ENCODE results near the gene SP8.

Gene SP8

DNA sequence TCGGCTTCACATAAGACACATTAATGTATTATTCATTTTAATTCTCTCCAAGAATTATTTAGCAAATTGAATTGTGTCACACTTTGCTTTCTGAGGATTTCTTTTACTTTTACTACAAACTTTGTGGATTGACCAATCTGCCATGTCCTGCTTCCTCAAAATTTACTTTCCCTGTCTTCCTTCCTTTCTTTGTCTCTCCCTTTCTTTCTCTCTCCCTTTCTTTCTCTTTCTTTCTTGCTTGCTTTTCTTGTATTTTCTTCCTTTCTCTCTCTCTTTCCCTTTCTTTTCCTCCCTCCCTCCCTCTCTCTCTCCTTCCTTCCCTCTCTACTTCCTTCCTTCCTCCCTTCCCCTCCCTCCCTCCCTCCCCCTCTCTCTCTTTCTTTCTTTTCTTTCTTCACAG is 37.8 kb downstream of the SP8 start:
- no peak for DNase-seq

DNA sequence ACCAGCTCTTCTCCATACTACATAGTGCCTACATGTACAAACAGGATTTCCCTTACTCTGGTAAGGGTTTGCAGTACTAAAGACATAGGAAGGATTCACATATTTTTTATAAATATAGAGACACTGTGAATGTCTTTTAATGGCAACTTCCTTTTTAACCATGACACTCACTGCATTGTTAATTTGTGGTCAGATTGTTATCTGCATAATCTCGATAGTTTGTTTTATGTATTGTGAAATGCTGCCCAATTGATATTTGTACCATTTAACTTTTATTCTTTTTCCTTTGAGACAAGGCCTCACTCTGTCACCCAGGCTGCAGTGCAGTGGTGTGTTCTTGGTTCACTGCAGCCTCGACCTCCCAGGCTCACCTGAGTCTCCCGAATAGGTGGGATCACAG is 39.7 kb downstream of the SP8 start:
- no peak for DNase-seq

GRCh38 chr7:20745702-20746101 is 41.0 kb downstream of the SP8 start:
- no peak for DNase-seq

GRCh38 chr7:20744954-20745446 is 41.7 kb downstream of the SP8 start:
- DNase-seq = peak; percentile 57

DNA sequence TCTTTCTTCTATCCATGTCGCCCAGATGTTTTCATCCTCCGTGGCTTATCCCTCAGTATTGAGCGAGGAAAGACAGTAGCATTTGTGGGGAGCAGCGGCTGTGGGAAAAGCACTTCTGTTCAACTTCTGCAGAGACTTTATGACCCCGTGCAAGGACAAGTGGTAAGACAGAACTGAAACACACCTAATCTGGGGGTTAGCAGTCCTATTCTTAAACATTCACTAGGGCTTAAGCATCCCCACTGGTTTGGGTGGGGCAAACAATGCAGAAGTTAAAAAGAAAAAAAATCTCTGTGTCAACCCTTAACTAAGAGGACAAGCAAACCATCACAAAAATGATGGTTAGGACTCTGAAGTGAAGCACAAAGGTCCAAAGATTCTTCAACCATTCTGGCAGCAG is 43.8 kb downstream of the SP8 start:
- DNase-seq = no peak

- no peak for DNase-seq
Measured at GRCh38 chr7:20741801-20742200, 44.9 kb downstream of the SP8 start.

DNA sequence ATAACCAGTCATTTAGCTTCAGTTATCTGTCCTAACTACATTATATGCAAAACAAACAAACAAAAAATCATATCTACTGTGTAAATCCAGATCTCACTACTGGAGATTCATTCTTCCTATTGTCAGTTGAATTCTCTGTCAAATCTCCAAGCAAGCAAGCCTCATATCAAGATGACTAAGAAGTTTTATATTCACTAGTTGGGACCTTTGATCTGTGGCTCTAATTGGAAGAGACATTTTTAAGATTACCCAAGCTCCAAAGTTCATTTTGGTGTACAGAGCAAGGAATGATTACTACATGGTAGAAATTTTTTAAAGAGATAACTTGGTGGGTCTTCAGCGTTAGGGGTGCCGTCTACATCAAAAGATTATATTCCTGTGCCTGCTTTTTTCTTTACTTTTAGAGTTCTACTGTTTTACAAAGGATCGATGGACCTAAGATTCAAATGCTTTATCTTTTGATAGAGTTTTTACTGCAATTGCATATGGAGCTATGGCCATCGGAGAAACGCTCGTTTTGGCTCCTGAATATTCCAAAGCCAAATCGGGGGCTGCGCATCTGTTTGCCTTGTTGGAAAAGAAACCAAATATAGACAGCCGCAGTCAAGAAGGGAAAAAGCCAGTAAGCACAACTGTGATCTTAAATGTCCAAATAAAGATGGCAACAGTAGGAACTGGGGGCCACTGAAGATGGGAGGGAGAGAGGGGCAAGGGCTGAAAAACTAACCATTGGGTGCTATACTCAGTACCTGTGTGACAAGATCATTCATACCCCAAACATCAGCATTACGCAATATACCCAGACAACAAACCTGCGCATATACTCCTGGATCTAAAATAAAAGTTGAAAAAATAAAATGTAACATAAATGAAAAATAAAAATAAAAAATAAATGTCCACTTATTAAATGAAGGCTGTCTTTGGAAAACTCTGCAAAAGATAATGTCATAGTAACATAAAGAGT is 47.9 kb downstream of the SP8 start:
- DNase-seq = no peak

DNA sequence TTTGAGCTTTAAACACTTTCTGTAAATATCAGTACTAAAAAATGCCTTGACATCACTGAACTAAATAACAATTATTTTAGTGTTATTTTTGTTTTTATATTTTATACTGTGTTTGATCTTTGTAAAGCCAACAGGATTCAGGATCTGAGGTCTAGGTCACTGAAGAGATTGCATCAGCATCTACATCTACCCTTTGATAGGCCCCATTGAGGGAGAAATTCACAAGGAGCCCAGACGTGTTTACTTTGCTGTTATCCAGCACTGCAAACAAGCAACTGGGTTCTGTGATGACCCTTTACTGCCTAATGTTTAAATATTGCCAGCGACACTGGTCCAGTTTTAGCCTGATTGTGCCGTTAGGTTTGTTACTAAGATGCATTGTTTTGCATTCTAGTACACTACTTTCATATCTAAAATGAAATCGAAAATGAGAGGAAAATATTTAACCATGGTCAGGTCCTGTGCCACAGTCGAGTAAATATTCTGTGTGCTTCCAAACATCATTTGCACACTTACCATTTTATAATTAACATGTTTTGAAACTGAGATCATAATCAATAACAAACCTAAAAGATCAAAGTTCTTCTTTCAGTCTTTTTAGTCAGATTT is 48.7 kb downstream of the SP8 start:
- peak; percentile 15 for DNase-seq

DNA sequence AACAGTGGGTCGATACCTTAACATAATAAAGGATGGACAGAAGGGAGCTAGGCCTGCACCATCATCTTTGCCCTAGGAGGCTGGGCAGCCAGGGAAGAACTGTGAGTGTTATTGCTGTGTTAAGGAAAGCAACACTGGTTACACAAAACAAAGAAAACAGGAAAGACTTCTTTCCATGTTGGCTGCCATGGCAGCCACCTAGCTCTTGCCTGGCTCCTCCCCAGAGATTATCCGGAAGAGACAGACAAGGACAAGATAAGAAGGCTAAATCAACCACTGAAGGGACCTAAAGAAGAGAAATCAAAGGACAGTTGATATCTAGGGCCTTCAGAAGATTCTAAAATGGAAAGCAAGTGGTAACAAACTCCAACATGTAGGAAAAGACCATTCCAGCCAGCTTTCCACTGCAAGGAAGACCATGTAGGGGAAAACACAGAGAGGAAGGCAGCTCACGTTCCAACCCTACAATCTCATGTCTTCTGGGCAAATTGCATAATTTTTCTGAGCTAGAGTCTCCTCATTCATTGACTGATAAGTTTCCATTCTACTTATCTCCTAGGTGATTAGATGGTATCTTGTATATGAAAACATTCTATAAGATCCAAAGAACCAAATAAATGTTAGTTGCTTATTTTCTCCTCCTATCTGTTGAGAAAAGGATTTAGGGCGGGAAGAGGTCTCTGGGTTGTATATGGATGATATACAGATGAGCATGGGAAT is 51.2 kb downstream of the SP8 start:
- DNase-seq = no peak

Data from NCI-H345 (cell line).